Measurements from ENCODE around the gene TAF6L.
"Not testable (repeated sequence)": the region's sequence is repeated elsewhere in the genome, so short reads cannot be mapped to it uniquely, and the experiment has no call there.

The TAF6L gene

DNA sequence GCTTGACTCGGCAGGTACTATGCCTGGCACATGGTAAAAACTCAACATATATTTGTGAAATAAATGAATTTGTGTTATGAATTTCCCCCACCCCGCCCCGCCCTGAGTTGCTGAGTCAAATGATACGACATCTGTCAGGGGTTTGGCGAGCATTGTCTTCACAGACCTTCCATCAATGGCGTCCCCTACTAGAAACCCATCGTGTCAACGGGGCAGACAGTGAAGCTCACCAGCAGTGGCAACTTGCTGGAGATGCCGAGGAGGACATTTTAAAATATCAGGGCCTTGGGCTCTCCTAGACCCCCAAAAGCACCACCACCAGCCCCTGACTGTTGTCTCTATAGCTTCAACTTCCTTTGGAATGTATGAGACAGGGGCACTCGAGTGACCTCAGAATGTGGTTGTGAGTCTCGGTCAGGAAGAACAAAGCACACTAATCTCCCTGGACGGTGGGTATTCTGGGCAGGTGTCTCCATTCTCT is 34.8 kb downstream of the TAF6L start:
- peak; percentile 68 for DNase-seq

DNA sequence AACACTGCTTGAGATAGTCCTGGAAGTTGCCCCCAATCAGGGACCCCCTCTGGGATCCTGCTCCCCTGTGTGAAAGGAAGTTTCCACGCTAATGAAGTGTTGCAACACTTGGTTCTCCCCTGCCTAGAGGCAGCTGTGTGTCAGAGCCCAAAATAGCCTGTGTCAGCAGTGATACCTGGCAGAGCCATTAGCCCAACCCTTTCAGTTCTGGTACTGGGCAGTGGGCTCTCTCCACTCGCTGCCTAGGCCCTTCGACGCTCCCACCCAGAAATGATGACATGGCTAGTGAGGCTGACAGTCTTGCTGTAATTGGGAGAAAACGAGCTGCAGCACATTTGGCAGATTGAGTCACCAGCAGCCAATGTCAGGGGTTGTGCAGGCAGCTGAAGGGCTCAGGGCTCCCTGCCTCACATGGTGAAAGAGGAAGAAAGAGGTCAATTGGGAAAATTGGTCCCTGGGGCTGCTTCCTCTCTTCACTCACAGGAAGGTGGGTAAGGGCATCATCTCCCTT is 35.5 kb downstream of the TAF6L start:
- no peak for DNase-seq

DNA sequence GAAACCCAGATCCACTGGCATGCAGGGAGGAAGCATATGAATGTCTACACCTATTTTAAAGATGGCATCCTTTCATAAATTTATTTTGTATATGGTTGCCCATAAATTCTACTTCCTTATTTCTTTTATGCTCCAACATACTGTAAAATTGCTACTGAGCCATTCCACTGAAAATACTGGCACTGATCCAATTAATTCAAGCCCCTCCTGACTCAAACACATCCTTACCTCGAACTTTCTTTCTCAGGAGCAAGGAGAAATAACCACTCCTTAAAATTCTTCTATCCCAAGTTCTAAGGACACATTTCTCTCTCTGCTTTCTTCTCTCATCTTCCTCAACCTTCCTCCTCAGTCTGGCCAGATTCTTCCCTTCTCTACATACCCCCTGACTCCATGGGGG is 39.6 kb downstream of the TAF6L start:
- DNase-seq, result no peak

DNA sequence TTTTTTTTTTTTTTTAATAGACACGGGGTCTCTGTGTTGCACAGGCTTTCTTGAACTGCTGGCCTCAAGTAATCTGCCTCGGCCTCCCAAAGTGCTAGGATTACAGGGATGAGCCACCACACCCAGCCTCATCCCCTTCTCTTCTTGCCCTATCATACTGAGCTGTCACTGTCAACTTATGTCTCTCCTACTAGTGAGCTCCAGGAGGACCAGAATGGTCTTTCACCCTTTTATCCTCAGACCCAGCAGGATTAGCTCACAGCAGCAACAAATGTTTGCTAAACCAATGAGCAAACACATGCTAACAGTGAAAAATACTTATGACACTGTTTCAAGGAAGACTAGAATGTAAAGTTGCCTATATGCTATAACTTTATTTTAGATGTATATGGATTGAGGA is 40.5 kb downstream of the TAF6L start:
- no peak for DNase-seq

DNA sequence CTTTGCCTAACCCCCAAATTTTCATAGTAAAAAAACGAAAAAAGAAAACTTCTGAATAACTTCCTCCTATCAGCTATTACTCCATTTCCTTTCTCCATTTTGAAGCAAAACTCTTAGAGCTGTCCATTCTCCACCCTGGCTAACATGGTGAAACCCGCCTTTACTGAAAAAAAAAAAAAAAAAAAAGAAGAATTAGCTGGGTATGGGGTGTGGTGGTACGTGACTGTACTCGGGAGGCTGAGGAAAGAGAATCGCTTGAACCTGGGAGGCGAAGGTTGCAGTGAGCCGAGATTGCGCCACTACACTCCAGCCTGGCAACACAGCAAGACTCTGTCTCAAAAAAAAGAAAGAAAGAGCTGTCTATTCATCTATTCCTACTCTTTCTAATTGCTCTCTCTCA is 45.4 kb downstream of the TAF6L start:
- no peak for DNase-seq

DNA sequence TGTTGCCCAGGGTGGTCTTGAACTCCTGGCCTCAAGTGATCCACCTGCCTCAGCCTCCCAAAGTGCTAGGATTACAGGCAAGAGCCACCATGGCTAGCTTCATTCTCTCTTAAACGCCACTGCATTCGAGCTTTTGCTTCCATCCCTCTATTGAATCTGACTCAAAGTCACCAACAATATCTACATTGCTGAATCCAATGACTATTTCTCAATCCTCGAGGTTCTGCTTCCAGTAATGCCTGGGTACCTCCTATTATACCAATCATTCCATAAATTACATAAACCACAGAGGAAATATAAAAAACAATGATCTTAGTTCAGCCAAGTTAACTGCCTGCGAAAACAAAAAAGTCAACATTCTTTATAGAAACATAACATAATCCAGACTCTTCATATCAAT is 45.9 kb downstream of the TAF6L start:
- DNase-seq, result no peak

DNA sequence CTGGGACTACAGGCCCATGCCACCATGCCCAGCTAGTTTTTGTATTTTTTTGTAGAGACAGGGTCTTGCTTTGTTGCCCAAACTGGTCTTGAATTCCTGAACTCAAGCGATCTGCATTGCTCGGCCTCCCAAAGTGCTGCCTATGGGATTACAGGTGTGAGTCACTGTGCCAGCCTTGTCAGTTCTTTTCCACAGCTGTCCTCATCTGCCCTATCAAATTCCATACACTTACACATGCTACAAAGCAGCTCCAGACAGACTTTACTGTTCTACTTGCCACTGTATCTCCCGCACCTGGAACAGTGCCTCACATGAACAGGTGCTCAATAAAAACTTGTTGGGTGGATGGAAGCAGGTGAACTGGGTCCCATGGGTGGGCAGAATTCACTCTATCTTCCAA is 52.5 kb downstream of the TAF6L start:
- no peak for DNase-seq

DNA sequence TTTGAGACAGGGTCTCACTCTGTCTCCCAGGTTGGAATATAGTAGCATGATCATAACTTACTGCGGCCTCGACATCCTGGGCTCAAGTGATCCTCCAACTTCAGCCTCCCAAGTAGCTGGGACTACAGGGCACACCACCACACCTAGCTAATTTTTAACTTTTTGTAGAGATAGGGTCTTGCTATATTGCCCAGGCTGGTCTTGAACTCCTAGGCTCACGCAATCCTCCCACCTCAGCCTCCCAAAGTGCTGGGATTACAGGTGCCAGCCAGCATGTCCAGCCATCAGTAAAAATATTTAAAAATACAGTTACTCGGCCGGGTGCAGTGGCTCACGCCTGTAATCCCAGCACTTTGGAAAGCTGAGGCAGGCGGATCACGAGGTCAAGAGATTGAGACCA is 56.9 kb downstream of the TAF6L start:
- not testable (repeated sequence) for DNase-seq

DNA sequence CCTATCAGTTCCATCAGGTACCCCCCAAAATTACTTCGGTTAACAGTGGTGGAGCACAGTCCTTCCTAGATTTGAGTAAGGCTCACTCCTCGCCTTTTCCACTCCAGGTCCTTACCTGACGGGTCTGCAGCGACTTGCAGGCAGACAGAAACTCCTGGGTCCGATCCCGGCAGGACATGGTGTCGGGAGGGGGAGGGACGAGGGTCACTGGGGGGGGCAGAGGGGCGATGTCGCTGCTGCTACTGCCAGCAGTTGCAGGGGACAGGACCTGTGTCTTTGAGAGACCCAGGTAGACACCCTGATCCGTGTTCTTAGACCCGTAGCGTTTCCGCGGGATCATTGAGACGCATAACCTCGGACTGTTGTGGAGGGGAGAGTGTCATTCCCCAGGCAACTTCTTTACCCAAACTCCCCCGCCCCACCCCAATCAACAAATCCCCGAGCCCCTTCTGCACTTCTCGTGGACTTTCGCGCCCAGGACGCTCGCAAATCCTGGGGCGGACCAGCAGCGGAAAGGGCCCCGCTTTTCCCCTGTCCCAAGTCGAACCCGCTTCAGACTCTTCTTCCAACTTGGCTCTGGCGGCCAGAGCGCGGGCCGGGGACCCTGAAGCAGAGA is 59.8 kb downstream of the TAF6L start:
- DNase-seq, result no peak

DNA sequence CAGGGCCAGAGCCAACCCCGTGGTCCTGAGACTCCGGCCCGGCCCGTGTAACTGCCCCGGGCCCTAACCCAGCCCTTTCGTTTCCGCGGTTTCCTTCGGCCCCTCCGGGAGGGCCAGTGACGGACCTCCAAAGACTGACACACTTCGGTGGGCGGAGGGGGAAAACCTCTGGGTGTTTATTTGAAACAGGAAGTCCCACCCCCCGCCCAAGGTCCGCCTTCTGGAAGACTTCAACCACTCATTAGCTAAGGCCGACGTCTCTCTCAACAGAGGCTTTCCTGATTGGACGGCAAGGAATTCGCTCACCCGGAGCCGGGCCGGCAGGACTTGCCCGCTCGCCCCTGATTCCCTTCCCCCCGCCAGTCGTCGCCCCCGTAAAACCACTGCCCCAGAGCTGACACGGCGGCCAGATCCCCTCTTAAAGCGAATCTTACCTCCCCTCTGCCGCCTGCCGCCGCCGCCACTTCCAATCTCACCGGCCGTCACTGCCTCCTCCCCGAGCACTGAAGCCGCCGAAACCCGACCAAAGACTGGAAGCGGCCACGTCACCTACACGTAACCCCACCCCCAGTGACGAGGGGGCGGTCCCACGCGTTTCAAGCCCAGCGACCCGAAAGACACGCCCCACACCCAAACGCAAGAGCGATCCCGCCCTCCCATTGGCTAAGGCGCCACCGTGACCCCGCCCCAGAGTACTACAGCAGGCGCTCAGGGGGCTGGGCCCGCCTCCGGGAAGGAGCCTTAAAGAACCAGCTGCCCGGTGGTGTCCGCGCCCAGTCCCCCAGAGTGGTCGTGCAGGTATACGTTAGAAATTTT is 60.5 kb downstream of the TAF6L start, which contains the start of gene STX5:
Gene STX5 (minus strand): TSS at position 532 of the 816 bp plus-strand sequence. CDS start 808 bp downstream, outside the sequence.
- peak; percentile 100 for DNase-seq

DNA sequence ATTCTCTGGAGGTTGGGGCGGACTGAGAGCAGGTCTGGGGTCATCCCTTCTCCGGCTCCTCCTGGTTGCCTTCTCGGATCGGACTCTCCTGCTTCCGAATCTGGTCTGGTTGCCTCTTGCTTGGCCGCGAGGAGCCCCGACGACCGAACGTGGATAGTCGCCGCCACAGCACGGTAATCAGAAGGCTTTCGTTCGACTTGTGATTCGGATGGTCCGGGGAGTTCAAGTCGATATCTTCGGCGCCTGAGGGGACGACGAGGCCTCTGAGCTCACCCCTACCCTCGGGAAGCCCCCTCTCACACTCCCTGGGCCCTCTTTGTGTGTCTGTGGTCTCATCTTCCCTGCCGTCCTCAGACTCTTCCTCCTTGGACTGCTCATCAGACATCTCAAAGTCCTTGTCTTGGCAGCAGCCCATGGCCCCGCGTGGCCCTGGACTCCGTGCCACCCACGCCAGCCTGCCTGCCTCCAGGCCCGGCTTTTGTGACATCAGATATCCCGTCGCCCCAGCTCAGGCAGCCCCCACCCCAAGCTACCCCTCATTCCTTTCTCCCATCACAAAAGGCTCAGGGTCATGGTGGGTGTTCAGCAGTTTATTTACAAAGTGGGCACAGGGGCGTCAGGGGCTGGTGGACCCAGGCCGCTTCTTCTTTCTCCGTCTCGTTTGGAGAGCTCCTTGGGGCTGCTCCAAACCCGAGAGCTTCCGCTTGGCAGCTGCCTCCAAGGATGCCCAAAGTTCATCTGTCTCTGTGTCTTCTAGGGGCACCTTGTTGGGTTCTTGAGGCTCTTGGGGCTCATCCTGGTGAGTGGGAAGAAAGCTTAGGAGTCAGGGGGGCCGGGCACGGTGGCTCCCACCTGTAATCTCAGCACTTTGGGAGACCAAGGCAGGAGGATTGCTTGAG is 61.4 kb downstream of the TAF6L start, which contains the start of gene TEX54:
Gene TEX54 (minus strand): TSS at position 506 of the 899 bp plus-strand sequence.
- peak; percentile 66 for DNase-seq

DNA sequence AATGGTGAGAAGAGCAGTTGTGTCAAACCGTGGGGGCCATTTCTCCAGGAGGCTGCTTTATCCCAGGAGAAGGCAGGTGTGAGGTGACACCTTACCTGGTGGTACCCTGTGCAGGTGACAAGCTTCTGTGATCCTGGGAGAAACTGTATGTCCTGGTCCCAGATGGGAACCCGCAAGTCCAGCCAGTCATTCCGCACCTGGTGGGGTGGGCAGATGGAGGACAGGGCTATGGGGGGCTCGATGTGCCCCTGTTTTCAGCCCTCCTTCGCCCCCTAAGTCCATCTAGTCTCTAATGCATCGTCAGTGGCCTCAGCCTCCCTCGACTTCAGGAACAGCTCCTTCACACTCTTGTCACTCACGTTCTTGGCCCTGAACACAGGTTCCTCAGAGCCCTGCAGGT is 64.1 kb downstream of the TAF6L start:
- DNase-seq, result no peak

Measured in activated effector memory CD4-positive, alpha-beta T cell treated with anti-CD3 and anti-CD28 coated beads, Interleukin-2, amount 50 U/mL, for 16 hours (primary cell).